Breast epithelium (tissue), 3 donors: ENCODE measurements around the gene C2orf76.

Experiments
- POLR2A ChIP-seq: fragments of 450-650 bp; IDR thresholded peaks from one replicate; pipeline ENCODE4 v1.6.1; 2016; ENCODE audit warnings: antibody characterized with exemption, mild to moderate bottlenecking, moderate library complexity
- TF ChIP-seq, protein P1 (sequence below), 3 donors: fragments of 450-650 bp; IDR thresholded peaks; one replicate each; pipeline ENCODE4 v1.5.1; 2016 to 2017; ENCODE audit warnings: antibody characterized with exemption in 3 of 3, mild to moderate bottlenecking in 3 of 3, moderate library complexity in 3 of 3

DNA sequence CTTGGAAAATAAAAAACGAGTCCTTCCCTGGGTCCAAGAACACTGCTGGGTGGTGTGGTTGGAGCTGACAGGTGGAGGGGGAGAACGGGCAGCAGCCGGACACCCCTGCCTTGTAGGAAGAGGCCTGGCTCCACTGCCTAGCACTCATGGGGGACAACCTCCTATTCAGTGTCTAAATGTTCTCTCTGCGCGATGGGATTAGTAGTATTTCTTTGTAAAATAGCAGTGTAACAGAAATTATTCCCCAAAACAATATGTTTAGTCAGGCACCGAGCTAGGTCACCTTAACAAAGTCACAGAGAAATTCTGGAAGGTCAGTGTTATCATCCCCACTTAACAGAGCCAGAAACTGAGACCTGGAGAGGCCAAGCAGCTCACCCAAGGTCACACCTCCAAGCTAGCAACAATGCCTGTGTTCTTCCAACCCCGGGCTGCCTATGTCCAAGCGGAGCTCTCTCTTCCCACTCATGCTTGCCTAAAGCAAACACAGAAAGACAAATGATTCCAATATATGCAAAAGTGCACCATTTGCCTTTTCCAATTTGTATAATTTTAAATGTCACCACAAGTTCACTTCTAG, 75.0 kb downstream of the C2orf76 start:
- TF ChIP-seq, protein P1, sequence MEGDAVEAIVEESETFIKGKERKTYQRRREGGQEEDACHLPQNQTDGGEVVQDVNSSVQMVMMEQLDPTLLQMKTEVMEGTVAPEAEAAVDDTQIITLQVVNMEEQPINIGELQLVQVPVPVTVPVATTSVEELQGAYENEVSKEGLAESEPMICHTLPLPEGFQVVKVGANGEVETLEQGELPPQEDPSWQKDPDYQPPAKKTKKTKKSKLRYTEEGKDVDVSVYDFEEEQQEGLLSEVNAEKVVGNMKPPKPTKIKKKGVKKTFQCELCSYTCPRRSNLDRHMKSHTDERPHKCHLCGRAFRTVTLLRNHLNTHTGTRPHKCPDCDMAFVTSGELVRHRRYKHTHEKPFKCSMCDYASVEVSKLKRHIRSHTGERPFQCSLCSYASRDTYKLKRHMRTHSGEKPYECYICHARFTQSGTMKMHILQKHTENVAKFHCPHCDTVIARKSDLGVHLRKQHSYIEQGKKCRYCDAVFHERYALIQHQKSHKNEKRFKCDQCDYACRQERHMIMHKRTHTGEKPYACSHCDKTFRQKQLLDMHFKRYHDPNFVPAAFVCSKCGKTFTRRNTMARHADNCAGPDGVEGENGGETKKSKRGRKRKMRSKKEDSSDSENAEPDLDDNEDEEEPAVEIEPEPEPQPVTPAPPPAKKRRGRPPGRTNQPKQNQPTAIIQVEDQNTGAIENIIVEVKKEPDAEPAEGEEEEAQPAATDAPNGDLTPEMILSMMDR (IDR thresholded peaks at IDR 0.05): no peak
- no peak for TF ChIP-seq POLR2A
